HG02610 (cell line): Measurements from ENCODE around the gene DOCK8.
A peak's percentile ranks its signal among the peaks of the same experiment; 100 is the strongest.

Experiments used
- ATAC-seq: cut with Tn5 transposase; IDR thresholded peaks from one replicate; pipeline ENCODE4 v1.9.1; 2021; ENCODE audit warnings: mild to moderate bottlenecking, moderate library complexity; ENCODE audit not compliant: unreplicated experiment

The DOCK8 gene

DNA sequence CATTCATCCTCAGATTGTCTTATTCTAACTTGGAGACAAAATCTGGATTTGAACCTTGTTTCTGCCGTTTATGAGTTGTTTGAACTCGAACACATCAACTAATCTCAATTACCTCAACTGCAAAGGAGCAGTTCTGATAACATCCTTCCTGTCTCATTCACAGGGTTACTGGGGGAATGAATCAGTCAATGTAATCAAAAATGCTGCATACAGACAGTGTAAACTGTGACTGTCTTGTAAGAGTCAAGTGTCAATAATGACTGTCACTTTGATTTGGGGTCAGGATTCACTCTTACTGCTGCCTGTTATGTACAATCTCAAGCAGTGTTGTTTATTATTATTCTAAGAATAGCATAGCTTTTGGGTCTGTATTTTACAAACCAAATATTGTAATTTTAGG lies 273.8 kb downstream of the DOCK8 start:
- no peak for ATAC-seq

DNA sequence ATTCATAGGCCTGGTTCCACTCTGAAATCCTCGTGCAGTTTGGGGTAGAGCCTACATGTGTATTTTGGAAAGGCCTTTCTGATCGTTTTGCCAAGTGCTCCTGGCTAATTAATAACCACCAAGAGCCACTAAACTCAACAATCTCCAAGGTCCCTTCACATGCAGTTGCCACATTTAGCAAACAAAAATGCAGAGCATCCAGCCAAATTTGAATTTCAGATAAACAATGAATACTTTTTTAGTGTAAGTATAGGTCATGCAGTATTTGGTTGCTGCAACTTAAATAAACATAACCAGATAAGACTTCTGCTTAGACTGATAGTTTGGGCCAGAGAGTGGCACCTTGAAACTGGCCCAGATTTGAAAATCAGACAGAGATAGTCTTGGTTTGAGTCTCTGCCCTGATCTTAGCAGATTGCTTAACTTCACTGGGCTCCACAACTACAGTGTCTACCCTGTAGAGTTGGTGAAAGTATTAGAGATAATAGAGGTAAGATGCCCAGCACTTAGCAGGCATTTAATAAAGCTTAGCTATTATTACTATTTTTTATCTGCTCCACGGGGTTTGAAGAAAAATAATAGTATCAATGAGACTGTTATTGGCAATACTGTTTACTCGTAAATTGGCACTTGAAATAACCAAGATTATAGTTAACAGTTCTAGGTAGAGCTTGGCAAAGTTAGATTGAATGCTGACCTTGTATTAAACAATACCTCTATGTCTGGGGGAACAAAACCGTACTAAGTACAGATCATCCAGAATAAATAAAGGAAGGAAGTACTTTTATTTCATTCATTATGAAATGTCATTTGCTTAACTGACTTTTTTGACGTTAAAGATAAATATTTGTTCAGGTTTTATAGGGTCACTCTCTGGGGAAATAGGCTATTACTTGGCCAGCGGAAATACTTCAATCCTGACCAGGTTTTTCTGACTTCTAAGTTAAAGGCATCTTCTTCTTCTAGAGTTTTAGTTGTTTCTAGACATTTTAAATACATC lies 274.8 kb downstream of the DOCK8 start:
- ATAC-seq, result no peak

DNA sequence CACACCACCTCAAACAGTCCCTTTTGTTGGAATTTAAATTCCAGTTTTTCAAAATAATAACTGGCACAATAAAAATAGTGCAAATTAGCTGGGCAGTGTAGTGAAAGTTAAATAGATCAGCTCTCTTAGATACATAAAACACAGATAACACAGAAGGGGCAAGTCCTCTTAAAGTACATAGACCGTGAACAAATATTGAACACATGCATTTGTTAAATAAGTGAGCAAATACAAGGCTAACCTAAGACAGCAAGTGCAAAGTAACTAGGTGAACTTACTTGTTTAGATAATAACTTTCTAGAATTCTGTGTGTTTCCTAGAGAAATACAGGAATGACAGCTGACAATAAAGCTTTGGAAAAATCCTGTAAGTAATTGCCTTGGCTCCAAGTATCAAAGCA lies 280.1 kb downstream of the DOCK8 start:
- ATAC-seq, result no peak

DNA sequence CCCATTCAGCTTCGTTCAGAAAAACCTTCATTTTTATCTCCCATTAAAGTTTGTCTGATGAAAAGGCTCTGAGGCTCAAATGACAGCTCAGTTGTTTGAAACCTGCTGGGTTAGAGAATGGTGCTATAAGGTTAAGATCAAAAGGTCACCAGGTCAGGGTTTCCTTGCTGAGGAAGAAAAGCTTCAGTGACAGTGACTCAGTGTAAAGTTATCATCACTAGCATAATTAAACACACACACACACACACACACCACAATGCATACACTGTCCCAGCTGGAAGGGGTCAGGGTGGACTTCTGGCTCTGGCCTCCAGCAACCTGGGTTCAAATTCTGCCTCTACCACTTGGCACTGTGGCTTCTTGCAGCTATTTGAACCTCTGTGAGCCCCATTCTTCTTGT lies 281.1 kb downstream of the DOCK8 start:
- ATAC-seq, result no peak

DNA sequence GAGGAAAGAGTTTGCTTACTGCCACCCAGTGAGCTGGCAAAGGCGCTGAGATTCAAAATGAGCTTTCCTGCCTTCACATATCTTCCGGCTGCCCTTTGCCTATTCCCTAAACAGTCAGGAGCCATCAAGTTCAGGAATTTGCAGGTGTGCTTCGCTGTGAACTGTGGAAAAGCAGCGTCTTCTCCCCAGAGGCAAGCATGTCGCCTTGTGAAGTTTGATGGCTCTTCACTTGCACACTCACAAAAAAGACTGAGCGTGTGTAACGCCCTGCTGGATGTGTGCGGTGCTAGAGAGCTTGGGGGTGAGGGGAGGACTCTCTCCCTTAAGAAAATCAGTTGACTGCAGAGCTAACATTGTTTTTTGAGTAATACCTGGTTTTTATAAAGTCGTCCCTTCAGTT lies 288.7 kb downstream of the DOCK8 start:
- no peak for ATAC-seq

DNA sequence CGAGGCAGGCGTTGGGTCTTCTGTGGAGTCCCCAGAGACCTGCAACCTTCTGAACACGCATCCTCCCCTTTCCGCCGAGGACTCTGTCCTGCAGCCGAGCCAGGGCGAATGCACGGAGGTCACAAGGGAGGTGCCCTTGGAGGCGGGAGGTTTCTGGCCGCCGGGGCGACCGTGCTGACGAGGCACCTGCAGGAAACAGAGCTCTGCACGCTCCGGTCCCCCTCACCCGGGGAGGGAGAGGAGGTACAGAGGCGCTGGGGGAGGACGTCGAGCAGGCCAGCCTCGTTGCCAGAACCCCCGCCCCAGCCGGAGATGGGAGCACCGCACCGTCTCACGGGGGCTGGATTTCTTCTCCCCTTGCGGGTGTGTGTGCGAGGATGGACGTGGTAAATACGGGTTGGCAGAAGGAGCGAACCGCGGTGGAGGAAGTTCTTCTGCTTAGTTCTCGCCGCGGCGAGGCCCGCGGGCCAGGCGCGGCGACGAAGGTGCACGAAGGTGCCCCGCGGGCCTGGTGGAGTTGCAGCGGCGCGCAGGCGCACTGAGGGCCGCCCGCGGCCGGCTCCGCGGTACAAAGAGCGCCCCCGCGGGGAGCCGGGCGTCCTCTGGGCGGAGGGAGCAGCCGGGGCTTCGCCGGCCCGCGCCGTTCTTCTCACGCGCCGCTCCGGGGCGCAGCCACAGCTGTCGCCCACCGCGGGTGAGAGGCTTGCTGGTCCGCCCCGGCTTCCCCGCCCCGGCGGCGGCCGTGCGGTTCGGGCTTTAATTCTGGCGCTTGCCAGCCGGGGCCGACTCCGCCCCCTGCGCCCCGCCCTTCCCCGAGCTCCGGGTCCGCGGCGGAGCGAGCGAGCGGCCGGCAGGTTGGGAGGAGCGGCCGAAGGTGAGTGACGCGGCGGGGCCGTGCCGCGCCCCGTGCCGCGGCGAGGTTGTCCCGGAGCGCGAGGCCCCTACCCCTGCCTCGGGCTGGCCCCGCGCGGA lies 289.5 kb downstream of the DOCK8 start, which contains the start of gene KANK1:
Gene KANK1 (plus strand): TSS at position 815 of the 972 bp plus-strand sequence.
- ATAC-seq, result peak; percentile 88

DNA sequence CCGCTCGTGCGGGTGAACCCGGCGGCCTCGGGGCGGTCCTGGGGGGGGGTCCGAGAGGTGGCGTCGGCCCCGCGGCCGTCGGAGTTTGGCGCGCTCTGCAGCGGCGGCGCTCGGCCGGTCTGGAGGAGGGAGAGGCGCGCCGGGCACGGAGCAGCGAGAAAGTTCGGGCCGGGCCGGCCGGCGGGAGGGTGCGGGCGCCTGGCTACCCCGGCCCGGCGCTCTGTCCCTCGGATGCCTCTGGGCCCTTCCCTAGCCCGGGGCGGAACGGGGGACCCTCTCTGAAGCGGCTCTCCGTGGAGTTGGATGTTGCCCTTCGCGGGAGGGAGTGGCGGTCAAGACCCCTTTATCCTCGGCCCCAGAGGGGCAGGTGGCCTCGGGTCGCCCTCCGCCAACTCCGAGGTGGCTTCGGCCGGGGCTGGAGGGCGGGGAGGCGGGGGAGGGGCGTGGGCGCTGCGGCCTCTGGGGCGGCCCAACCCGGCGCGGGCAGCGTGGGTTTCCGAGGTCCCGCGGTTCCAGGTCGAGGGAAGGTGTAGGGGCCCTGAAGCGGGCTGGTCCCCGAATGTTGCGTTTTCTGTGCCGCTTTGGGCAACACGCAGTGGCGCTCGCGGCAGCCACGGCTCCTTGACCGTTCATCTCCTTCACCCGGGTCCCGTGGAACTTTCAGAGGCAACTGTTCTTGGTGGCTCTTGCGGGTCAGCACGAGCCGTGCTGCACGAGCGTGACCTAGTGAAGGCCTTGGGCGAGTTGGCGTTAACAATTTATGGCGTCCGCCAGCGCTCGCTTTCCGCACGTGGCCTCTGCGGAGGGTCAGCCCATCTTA lies 290.5 kb downstream of the DOCK8 start:
- ATAC-seq, result peak; percentile 4

DNA sequence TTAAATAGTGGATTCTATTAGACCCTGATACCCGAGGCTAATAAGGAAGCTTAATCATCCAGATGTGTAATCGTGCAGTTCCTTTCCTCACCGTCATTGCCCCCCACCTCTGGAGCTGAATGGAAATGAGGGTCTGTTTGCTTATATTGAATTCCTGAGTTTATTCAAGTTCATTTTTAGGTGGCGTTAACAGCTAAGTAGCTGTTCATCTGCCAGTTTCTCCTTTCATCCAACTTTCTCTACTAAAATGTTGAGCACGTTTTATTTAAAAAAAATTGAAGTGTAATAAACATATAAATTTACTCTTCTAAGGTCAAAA lies 291.0 kb downstream of the DOCK8 start:
- ATAC-seq, result no peak

DNA sequence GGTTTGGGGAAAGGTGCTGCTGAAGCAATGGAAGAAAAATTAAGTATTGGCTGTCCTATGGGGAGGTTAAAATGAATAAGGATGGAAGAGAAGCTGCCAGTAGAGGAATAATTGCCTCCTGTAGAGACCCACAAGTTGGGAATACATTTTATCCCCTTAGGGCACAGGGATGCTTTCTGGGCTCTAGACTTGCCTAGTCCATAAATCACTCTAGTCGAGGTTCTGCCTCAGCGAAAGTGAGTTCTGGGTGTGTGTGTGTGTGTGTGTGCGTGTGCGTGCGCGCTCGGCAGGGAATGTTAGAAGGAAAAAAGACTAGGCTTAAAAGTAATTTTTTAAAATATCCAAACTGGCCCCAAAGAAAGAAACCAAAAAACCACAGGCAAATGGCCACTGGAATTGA lies 291.6 kb downstream of the DOCK8 start:
- no peak for ATAC-seq

DNA sequence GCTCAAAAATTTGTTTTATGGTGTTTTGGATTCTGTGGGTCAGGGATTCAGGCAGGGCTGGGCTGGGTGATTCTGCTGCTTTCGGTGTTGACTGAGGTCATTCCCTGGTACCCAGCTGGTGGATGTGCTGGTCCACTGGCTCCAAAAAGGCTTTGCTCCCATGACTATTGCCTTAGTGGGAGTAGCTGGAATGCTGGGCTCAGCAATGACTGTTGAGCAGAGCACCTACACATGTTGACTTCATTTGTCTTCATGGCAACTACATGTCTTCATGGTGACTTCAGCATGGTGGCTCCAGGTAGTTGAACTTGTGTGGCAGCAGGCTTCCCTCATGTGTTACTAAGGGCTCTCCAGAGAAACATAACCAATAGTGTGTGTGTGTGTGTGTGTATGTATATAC lies 297.2 kb downstream of the DOCK8 start:
- no peak for ATAC-seq

DNA sequence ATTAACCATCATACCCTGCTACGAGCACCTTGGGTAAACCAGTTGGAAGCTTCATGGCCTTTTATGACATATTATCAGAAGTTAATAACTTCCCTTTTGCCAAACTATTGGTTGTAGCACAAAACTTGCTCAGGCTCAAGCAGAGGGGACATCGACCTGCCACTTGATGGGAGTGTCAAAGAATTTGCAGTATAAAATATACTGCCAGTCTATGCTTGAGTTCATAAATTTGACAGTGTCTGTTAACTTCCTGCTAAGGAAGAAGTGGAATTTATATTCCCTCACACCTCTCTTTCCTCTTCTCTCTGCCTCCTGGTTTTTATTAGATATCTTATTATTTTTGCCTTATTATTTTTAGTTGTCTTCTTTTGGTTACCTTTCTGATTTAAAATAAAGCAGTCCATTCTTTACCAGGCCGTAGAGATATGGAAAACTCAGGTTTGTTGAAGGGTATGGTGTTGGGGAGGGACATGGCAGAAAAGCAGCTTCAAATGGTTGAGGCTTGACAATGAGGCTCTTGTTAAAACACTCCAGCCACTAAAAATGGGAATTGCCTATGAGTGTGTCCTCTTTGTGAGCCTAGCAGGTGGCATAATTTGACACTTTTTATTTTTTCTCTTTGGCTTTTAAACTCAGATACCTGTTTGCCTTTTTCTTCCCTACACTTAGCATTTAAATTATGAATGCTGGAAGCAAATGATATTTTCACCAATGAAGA lies 298.0 kb downstream of the DOCK8 start:
- no peak for ATAC-seq
